ENCODE measurements around the gene MOB1A. TPM values are rescaled to one million over a fixed set of nuclear protein-coding genes. Genes with fewer than 3 reads are reported as not detected.
A peak's percentile ranks its signal among the peaks of the same experiment; 100 is the strongest.

MOB1A gene
- total and polyA plus RNA-seq, 10 of the 15 experiments (the other 5 are each of a cell fraction or from before 2014, with no cell fraction given) = 41.2 to 232 (median 172) TPM

DNA sequence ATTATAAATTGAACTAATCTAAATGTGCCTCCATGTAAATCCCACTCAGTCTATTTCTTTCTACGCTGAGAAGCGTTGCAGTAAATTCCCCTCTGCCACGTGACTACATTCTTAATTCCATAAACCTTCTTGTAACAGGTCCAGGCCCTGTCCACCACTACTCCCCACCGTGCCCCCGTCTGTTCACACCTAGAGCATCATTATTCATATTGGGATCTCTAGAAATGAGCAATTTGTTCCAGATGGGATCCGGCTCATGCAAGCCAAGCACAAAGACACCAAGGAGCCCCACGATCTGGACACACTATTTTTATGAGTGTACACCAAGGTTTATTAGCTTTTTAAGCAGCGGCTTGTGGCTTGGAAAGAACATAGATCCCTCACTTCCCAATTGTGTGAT lies 69.1 kb downstream of the MOB1A start:
- FAIRE-seq (no peak), ATAC-seq (no peak), DNase-seq (ENCODE audit: low read depth, low spot score) (no peak)
- 79% methylated on average over 8 of the region's 8 CpGs for WGBS (ENCODE audit: insufficient coverage, insufficient replicate concordance, low lambda C conversion rate, missing lambda C conversion rate)
- peaks cover 0 to 7% of the 10 kb centered on the region in 2 experiments; a peak in 1 of 4 replicates for H3K36me3 ChIP-seq (ENCODE audit: control insufficient read depth in 2 of 2, insufficient read depth in 2 of 2, low read length in 1 of 2)
- intact Hi-C loops (cut with micrococcal nuclease; ENCODE audit: unreplicated experiment) = no loop called here
- CTCF ChIA-PET = interaction anchor here (0.7 to 1.3 kb wide), 4 partner anchors 11 to 487 kb away, joined by 3 to 4 read pairs (median 3); no protein-coding TSS in a partner anchor
- no peak overlapping the region for H3K4me3 ChIP-seq
- TF ChIP-seq PML (IDR thresholded peaks at IDR 0.05; ENCODE audit: low read length) (0 out of 2 replicates have a peak, but pooled peaks have one; percentile 23), ATF7 (IDR thresholded peaks at IDR 0.05; ENCODE audit: low read depth) (no peak)
- H3K4me1 ChIP-seq (ENCODE audit: control insufficient read depth, insufficient read depth, low read length) = no peaks in the 10 kb centered on the region
- H4K20me1 ChIP-seq (ENCODE audit: control insufficient read depth, insufficient read depth) = no peaks in the 10 kb centered on the region
- no peak overlapping the region for H2AFZ ChIP-seq (ENCODE audit: control insufficient read depth, low read depth, low read length)
- no peaks in the 10 kb centered on the region for H3K79me2 ChIP-seq (ENCODE audit: control insufficient read depth, insufficient read depth, low read length)
- POLR2A ChIA-PET = no interaction called here
- no TSS peak for BruUV-seq (replicated peaks)
- no peaks in the 10 kb centered on the region for H3K27me3 ChIP-seq (replicated peaks in 1 of 2; ENCODE audit: control insufficient read depth in 2 of 2, insufficient read depth in 2 of 2, low read length in 1 of 2)
- in situ Hi-C loops (cut with MboI) = no loop called here
- no peaks in the 10 kb centered on the region for H3K9me3 ChIP-seq (replicated peaks; ENCODE audit: control insufficient read depth, insufficient read depth, low read length)
- H3K9ac ChIP-seq (ENCODE audit: control insufficient read depth, insufficient read depth, low read length) = no peak overlapping the region
- no peak overlapping the region for H3K4me2 ChIP-seq (ENCODE audit: control insufficient read depth, insufficient read depth)
- H3K27ac ChIP-seq (ENCODE audit: control insufficient read depth, insufficient read depth) = no peak overlapping the region
- RAD21 ChIA-PET (ENCODE audit: unreplicated experiment) = no interaction called here
- SMC1A ChIA-PET (ENCODE audit: uncharacterized antibody, unreplicated experiment) = interaction anchor here (0.6 to 1.2 kb wide), 5 partner anchors 12 to 285 kb away, joined by 3 read pairs; no protein-coding TSS in a partner anchor

DNA sequence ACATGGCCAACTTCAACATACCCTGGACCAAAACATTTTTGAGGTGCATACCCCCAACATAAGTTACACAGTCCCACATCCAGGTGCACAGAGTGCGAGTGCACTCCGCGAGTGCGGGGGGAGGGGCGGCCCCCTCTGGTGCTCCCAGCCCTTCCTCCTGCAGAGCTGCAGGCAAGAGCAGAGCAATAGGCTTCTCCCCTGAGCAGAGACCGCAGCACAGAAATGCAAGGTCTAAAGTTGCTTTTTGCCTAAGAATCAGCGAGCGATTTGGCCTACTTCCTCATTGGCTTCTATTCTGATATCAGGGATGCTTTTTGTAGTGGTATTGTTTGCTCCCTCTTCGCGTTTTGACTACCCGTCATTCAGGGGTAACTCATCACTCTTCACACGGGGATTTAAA lies 71.6 kb downstream of the MOB1A start:
- Histone ChIP-seq H3K36me3 (ENCODE audit: control insufficient read depth in 2 of 2, insufficient read depth in 2 of 2, low read length in 1 of 2) (peaks cover 4 to 13% of the 10 kb centered on the region in 2 experiments; a peak in 3 of 4 replicates), H3K79me2 (ENCODE audit: control insufficient read depth, insufficient read depth, low read length) (no peaks in the 10 kb centered on the region), H3K9me3 (replicated peaks; ENCODE audit: control insufficient read depth, insufficient read depth, low read length) (no peaks in the 10 kb centered on the region), H4K20me1 (ENCODE audit: control insufficient read depth, insufficient read depth) (no peaks in the 10 kb centered on the region), H3K9ac (ENCODE audit: control insufficient read depth, insufficient read depth, low read length) (no peak overlapping the region), H2AFZ (ENCODE audit: control insufficient read depth, low read depth, low read length) (no peak overlapping the region), H3K4me2 (ENCODE audit: control insufficient read depth, insufficient read depth) (no peak overlapping the region), H3K27ac (ENCODE audit: control insufficient read depth, insufficient read depth) (no peak overlapping the region), H3K4me3 (no peak overlapping the region), H3K4me1 (ENCODE audit: control insufficient read depth, insufficient read depth, low read length) (no peaks in the 10 kb centered on the region), H3K27me3 (replicated peaks in 1 of 2; ENCODE audit: control insufficient read depth in 2 of 2, insufficient read depth in 2 of 2, low read length in 1 of 2) (no peaks in the 10 kb centered on the region)
- FAIRE-seq (no peak), DNase-seq (ENCODE audit: low read depth, low spot score) (no peak), ATAC-seq (no peak)
- WGBS (ENCODE audit: insufficient coverage, insufficient replicate concordance, low lambda C conversion rate, missing lambda C conversion rate) = 63% methylated on average over 12 of the region's 12 CpGs
- no TSS peak for BruUV-seq (replicated peaks)
- in situ Hi-C loops (cut with MboI) = no loop called here
- intact Hi-C loops (cut with micrococcal nuclease; ENCODE audit: unreplicated experiment) = no loop called here
- CTCF ChIA-PET = interaction anchor here (0.6 to 4.0 kb wide), 3 partner anchors 198 to 283 kb away, joined by 3 to 20 read pairs (median 6); no protein-coding TSS in a partner anchor
- RAD21 ChIA-PET (ENCODE audit: unreplicated experiment) = interaction anchor here (0.8 kb wide), 1 partner anchor 119 kb away, joined by 3 read pairs; no protein-coding TSS in a partner anchor
- SMC1A ChIA-PET (ENCODE audit: uncharacterized antibody, unreplicated experiment) = interaction anchor here (0.7 to 2.1 kb wide), 4 partner anchors 19 to 279 kb away, joined by 3 to 6 read pairs (median 4); partner anchors contain the start of gene STAMBP
- POLR2A ChIA-PET = no interaction called here
- TF ChIP-seq KAT2A (conservative IDR thresholded peaks at IDR 0.05; ENCODE audit: control insufficient read depth, low read depth, low read length) = no peak
- no peak for TF ChIP-seq STAT3 (IDR thresholded peaks at IDR 0.05; ENCODE audit: low read depth, low read length)
- TF ChIP-seq, protein P1, sequence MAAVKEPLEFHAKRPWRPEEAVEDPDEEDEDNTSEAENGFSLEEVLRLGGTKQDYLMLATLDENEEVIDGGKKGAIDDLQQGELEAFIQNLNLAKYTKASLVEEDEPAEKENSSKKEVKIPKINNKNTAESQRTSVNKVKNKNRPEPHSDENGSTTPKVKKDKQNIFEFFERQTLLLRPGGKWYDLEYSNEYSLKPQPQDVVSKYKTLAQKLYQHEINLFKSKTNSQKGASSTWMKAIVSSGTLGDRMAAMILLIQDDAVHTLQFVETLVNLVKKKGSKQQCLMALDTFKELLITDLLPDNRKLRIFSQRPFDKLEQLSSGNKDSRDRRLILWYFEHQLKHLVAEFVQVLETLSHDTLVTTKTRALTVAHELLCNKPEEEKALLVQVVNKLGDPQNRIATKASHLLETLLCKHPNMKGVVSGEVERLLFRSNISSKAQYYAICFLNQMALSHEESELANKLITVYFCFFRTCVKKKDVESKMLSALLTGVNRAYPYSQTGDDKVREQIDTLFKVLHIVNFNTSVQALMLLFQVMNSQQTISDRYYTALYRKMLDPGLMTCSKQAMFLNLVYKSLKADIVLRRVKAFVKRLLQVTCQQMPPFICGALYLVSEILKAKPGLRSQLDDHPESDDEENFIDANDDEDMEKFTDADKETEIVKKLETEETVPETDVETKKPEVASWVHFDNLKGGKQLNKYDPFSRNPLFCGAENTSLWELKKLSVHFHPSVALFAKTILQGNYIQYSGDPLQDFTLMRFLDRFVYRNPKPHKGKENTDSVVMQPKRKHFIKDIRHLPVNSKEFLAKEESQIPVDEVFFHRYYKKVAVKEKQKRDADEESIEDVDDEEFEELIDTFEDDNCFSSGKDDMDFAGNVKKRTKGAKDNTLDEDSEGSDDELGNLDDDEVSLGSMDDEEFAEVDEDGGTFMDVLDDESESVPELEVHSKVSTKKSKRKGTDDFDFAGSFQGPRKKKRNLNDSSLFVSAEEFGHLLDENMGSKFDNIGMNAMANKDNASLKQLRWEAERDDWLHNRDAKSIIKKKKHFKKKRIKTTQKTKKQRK (IDR thresholded peaks at IDR 0.05; ENCODE audit: low read depth, low read length) = no peak
- TF ChIP-seq JUND (IDR thresholded peaks at IDR 0.05; ENCODE audit: low read depth, low read length) = no peak
- TF ChIP-seq, protein P2, sequence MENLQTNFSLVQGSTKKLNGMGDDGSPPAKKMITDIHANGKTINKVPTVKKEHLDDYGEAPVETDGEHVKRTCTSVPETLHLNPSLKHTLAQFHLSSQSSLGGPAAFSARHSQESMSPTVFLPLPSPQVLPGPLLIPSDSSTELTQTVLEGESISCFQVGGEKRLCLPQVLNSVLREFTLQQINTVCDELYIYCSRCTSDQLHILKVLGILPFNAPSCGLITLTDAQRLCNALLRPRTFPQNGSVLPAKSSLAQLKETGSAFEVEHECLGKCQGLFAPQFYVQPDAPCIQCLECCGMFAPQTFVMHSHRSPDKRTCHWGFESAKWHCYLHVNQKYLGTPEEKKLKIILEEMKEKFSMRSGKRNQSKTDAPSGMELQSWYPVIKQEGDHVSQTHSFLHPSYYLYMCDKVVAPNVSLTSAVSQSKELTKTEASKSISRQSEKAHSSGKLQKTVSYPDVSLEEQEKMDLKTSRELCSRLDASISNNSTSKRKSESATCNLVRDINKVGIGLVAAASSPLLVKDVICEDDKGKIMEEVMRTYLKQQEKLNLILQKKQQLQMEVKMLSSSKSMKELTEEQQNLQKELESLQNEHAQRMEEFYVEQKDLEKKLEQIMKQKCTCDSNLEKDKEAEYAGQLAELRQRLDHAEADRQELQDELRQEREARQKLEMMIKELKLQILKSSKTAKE (IDR thresholded peaks at IDR 0.05; ENCODE audit: low read depth, poor library complexity, severe bottlenecking) = no peak
- TF ChIP-seq BRCA1 (IDR thresholded peaks at IDR 0.05; ENCODE audit: low read depth, low read length) = no peak
- no peak for TF ChIP-seq JUNB (IDR thresholded peaks at IDR 0.05)
- no peak for TF ChIP-seq TCF3 (IDR thresholded peaks at IDR 0.05; ENCODE audit: borderline replicate concordance, insufficient read depth, low read depth, low read length)
- no peak for TF ChIP-seq ASH2L (IDR thresholded peaks at IDR 0.05; ENCODE audit: borderline replicate concordance, low read depth)
- TF ChIP-seq EP300 (IDR thresholded peaks at IDR 0.05; ENCODE audit: borderline replicate concordance in 1 of 2, control insufficient read depth in 1 of 2, low read depth in 2 of 2, low read length in 2 of 2) = no peak

All from GM12878 (cell line).